Measurements from ENCODE around the gene ATP8B1.

ATP8B1 gene

GRCh38 chr18:57819119-57819518 is 16.0 kb upstream of the ATP8B1 start:
- Histone ChIP-seq H3K4me2 (ENCODE audit: low read length) (no peak overlapping the region), H3K27ac (ENCODE audit: low read depth, low read length) (no peak overlapping the region), H2BK15ac (replicated peaks; ENCODE audit: low read depth) (no peak overlapping the region), H4K5ac (ENCODE audit: low read length) (no peak overlapping the region), H2AK5ac (ENCODE audit: low read length) (no peak overlapping the region), H3K36me3 (ENCODE audit: control insufficient read depth, insufficient read depth, low read length) (no peaks in the 10 kb centered on the region), H3K79me1 (ENCODE audit: low read length) (no peaks in the 10 kb centered on the region), H3K4me3 (ENCODE audit: low read length) (no peak overlapping the region), H3K9ac (ENCODE audit: low read length) (no peak overlapping the region), H4K8ac (ENCODE audit: low read depth, low read length) (no peak overlapping the region), H3K79me2 (ENCODE audit: control insufficient read depth, insufficient read depth, low read length) (no peaks in the 10 kb centered on the region), H3K23ac (ENCODE audit: low read length) (no peak overlapping the region), H2BK120ac (ENCODE audit: low read depth, low read length) (no peak overlapping the region), H3K27me3 (ENCODE audit: insufficient read depth, low read length, poor library complexity) (no peaks in the 10 kb centered on the region), H3K4ac (ENCODE audit: low read depth, low read length) (no peak overlapping the region), H3K18ac (ENCODE audit: low read length) (no peak overlapping the region), H3K4me1 (ENCODE audit: control insufficient read depth, low read depth, low read length) (no peaks in the 10 kb centered on the region), H3K56ac (ENCODE audit: low read length) (no peak overlapping the region), H2BK5ac (ENCODE audit: low read length) (no peak overlapping the region)
- DNase-seq = no peak
- no CpG with 5 or more reads among the region's 3 CpGs for WGBS (ENCODE audit: extremely low coverage, insufficient coverage, low lambda C conversion rate)

DNA sequence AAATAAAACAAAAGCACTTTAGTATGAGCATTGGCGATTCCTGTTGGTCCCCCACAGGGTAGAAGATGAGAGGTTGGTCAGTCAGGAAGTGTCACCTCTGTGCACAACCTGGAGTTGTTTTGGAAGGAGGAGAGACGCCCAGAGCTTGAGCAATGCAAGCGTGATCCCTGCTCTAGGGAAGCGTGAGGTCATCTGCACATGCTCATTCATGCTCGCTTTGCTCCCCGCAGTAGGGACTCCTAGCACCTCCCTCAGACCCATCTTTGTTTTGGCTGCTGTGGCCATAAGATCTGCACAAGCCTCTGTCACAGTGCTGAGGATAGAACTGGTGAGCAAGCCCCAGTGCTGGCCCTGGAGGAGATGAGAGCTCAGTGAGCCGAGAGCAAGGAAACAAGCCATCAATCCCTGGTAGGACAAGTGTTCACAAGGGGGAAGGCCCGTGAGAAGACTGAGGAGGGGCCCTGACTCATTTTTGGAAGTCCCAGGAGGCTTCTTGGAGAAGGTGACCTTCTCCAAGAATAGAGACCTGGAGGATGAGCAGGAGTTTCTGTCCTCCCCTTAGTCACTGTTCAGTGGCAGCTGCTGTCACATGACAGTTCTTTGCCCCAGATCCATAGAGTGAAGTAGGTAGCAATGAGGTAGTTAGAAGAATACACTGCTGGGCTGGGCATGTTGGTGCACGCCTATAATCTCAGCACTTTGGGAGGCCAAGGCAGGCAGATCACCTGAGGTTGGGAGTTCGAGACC is 13.3 kb upstream of the ATP8B1 start:
- Histone ChIP-seq H3K4me1 (ENCODE audit: control insufficient read depth, low read depth, low read length) (no peaks in the 10 kb centered on the region), H3K9ac (ENCODE audit: low read length) (no peak overlapping the region), H3K79me1 (ENCODE audit: low read length) (no peaks in the 10 kb centered on the region), H3K18ac (ENCODE audit: low read length) (no peak overlapping the region), H3K23ac (ENCODE audit: low read length) (no peak overlapping the region), H3K56ac (ENCODE audit: low read length) (no peak overlapping the region), H3K4me2 (ENCODE audit: low read length) (no peak overlapping the region), H3K36me3 (ENCODE audit: control insufficient read depth, insufficient read depth, low read length) (no peaks in the 10 kb centered on the region), H3K27ac (ENCODE audit: low read depth, low read length) (no peak overlapping the region), H3K27me3 (ENCODE audit: insufficient read depth, low read length, poor library complexity) (no peaks in the 10 kb centered on the region), H2BK15ac (replicated peaks; ENCODE audit: low read depth) (no peak overlapping the region), H3K79me2 (ENCODE audit: control insufficient read depth, insufficient read depth, low read length) (no peaks in the 10 kb centered on the region), H3K4me3 (ENCODE audit: low read length) (no peak overlapping the region), H4K5ac (ENCODE audit: low read length) (no peak overlapping the region), H2BK5ac (ENCODE audit: low read length) (no peak overlapping the region), H3K4ac (ENCODE audit: low read depth, low read length) (no peak overlapping the region), H4K8ac (ENCODE audit: low read depth, low read length) (no peak overlapping the region), H2AK5ac (ENCODE audit: low read length) (no peak overlapping the region), H2BK120ac (ENCODE audit: low read depth, low read length) (no peak overlapping the region)
- no peak for DNase-seq
- WGBS (ENCODE audit: extremely low coverage, insufficient coverage, low lambda C conversion rate) = no CpG with 5 or more reads among the region's 10 CpGs

DNA sequence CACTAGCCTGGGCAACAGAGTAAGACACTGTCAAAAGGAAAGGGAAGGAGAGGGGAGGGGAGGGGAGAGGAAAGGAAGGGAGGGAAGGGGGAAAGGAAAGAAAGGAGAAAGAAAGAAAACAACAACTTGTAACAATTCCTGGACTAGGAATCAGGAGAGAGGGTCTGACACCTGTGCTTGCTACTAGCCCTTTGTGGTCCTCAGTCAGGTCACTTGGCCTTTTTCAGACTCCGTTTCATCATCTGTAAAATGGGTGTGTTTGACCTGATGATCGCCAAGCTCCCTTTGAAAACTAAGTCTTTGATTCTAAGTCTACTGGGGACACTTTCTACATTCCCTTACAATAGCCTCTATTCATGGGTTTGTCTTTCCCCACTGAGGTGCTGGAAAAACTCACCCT is 11.4 kb upstream of the ATP8B1 start:
- H3K27ac ChIP-seq (ENCODE audit: low read depth, low read length) = no peak overlapping the region
- H2BK5ac ChIP-seq (ENCODE audit: low read length) = no peak overlapping the region
- H4K5ac ChIP-seq (ENCODE audit: low read length) = no peak overlapping the region
- no peak overlapping the region for H2BK120ac ChIP-seq (ENCODE audit: low read depth, low read length)
- no CpG with 5 or more reads among the region's 2 CpGs for WGBS (ENCODE audit: extremely low coverage, insufficient coverage, low lambda C conversion rate)
- H3K18ac ChIP-seq (ENCODE audit: low read length) = no peak overlapping the region
- H3K4me2 ChIP-seq (ENCODE audit: low read length) = no peak overlapping the region
- H3K4me1 ChIP-seq (ENCODE audit: control insufficient read depth, low read depth, low read length) = no peaks in the 10 kb centered on the region
- H2AK5ac ChIP-seq (ENCODE audit: low read length) = no peak overlapping the region
- H3K36me3 ChIP-seq (ENCODE audit: control insufficient read depth, insufficient read depth, low read length) = no peaks in the 10 kb centered on the region
- no peak overlapping the region for H3K56ac ChIP-seq (ENCODE audit: low read length)
- H4K8ac ChIP-seq (ENCODE audit: low read depth, low read length) = no peak overlapping the region
- no peaks in the 10 kb centered on the region for H3K27me3 ChIP-seq (ENCODE audit: insufficient read depth, low read length, poor library complexity)
- no peak overlapping the region for H3K9ac ChIP-seq (ENCODE audit: low read length)
- no peak overlapping the region for H3K4ac ChIP-seq (ENCODE audit: low read depth, low read length)
- H3K79me2 ChIP-seq (ENCODE audit: control insufficient read depth, insufficient read depth, low read length) = no peaks in the 10 kb centered on the region
- H2BK15ac ChIP-seq (replicated peaks; ENCODE audit: low read depth) = no peak overlapping the region
- DNase-seq = no peak
- no peak overlapping the region for H3K4me3 ChIP-seq (ENCODE audit: low read length)
- no peaks in the 10 kb centered on the region for H3K79me1 ChIP-seq (ENCODE audit: low read length)
- H3K23ac ChIP-seq (ENCODE audit: low read length) = no peak overlapping the region

DNA sequence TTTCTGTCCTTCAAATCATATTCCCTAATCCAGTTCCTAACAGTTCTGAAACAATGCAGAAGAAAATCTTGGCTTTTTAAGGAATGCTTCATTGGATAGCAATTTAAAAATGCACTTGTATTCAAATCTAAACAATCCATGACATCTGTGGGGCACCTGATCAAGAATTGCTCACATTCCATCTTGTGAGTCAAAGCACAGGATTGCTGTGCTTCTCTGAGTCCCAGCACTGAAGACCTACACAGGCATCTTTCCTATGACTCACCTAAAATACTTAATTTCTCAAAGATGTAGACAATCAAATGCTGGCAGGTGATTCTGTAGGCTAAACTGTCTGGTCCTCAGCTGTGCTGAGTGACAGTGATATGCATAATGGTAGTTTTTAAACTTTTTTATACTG is 10.1 kb upstream of the ATP8B1 start:
- no peak overlapping the region for H4K5ac ChIP-seq (ENCODE audit: low read length)
- H3K27me3 ChIP-seq (ENCODE audit: insufficient read depth, low read length, poor library complexity) = no peaks in the 10 kb centered on the region
- H4K8ac ChIP-seq (ENCODE audit: low read depth, low read length) = no peak overlapping the region
- H3K4me1 ChIP-seq (ENCODE audit: control insufficient read depth, low read depth, low read length) = no peaks in the 10 kb centered on the region
- no peak overlapping the region for H3K18ac ChIP-seq (ENCODE audit: low read length)
- no peak overlapping the region for H3K4ac ChIP-seq (ENCODE audit: low read depth, low read length)
- H2BK5ac ChIP-seq (ENCODE audit: low read length) = no peak overlapping the region
- no peak overlapping the region for H2BK15ac ChIP-seq (replicated peaks; ENCODE audit: low read depth)
- peak; percentile 84 for DNase-seq
- no peaks in the 10 kb centered on the region for H3K79me2 ChIP-seq (ENCODE audit: control insufficient read depth, insufficient read depth, low read length)
- H3K56ac ChIP-seq (ENCODE audit: low read length) = no peak overlapping the region
- H2BK120ac ChIP-seq (ENCODE audit: low read depth, low read length) = no peak overlapping the region
- no peak overlapping the region for H3K9ac ChIP-seq (ENCODE audit: low read length)
- H3K23ac ChIP-seq (ENCODE audit: low read length) = no peak overlapping the region
- no peak overlapping the region for H3K27ac ChIP-seq (ENCODE audit: low read depth, low read length)
- no peaks in the 10 kb centered on the region for H3K79me1 ChIP-seq (ENCODE audit: low read length)
- no peak overlapping the region for H3K4me2 ChIP-seq (ENCODE audit: low read length)
- H3K4me3 ChIP-seq (ENCODE audit: low read length) = no peak overlapping the region
- no peak overlapping the region for H2AK5ac ChIP-seq (ENCODE audit: low read length)
- H3K36me3 ChIP-seq (ENCODE audit: control insufficient read depth, insufficient read depth, low read length) = no peaks in the 10 kb centered on the region

GRCh38 chr18:57812126-57812477 is 9.0 kb upstream of the ATP8B1 start:
- Histone ChIP-seq H3K4me1 (ENCODE audit: control insufficient read depth, low read depth, low read length) (no peaks in the 10 kb centered on the region), H2BK15ac (replicated peaks; ENCODE audit: low read depth) (no peak overlapping the region), H3K79me1 (ENCODE audit: low read length) (no peaks in the 10 kb centered on the region), H3K23ac (ENCODE audit: low read length) (no peak overlapping the region), H4K8ac (ENCODE audit: low read depth, low read length) (no peak overlapping the region), H3K9ac (ENCODE audit: low read length) (no peak overlapping the region), H2BK120ac (ENCODE audit: low read depth, low read length) (no peak overlapping the region), H2AK5ac (ENCODE audit: low read length) (no peak overlapping the region), H3K36me3 (ENCODE audit: control insufficient read depth, insufficient read depth, low read length) (no peaks in the 10 kb centered on the region), H4K5ac (ENCODE audit: low read length) (no peak overlapping the region), H3K27ac (ENCODE audit: low read depth, low read length) (no peak overlapping the region), H3K27me3 (ENCODE audit: insufficient read depth, low read length, poor library complexity) (no peaks in the 10 kb centered on the region), H3K56ac (ENCODE audit: low read length) (no peak overlapping the region), H2BK5ac (ENCODE audit: low read length) (no peak overlapping the region), H3K4me3 (ENCODE audit: low read length) (no peak overlapping the region), H3K18ac (ENCODE audit: low read length) (no peak overlapping the region), H3K4ac (ENCODE audit: low read depth, low read length) (no peak overlapping the region), H3K79me2 (ENCODE audit: control insufficient read depth, insufficient read depth, low read length) (no peaks in the 10 kb centered on the region), H3K4me2 (ENCODE audit: low read length) (no peak overlapping the region)
- no peak for DNase-seq

DNA sequence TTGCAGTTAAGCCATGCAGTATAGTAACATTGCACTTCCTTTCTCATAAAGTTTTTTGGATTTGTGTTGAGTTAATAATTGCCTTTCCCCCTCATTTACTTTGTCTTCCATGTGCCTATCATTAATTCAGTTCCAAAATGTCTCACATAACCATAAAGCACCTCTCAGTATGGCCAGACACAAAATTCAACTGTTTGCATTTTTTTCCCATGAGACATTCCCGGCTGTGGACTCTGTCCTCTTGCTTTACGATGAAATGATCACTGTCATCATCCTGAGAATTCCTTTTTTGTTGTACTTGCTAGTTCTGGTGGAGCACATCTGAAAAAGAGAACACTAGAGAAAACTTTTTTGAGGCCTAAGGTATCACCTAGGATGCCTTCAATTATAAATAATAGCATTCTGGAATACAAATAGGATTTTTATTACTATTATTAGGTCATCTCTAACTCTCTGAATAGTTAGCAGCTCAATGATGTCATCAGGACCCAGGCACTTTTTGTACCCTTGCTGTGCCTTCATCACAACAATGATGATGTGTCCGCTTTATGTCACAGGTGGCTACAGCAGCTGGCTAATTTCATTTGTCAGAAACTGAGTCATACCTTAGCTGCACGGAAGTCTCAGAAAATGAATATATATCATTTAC is 8.5 kb upstream of the ATP8B1 start:
- Histone ChIP-seq H3K79me2 (ENCODE audit: control insufficient read depth, insufficient read depth, low read length) (no peaks in the 10 kb centered on the region), H4K5ac (ENCODE audit: low read length) (no peak overlapping the region), H3K4me1 (ENCODE audit: control insufficient read depth, low read depth, low read length) (no peaks in the 10 kb centered on the region), H3K79me1 (ENCODE audit: low read length) (no peaks in the 10 kb centered on the region), H3K56ac (ENCODE audit: low read length) (no peak overlapping the region), H2BK15ac (replicated peaks; ENCODE audit: low read depth) (no peak overlapping the region), H3K4me2 (ENCODE audit: low read length) (no peak overlapping the region), H4K8ac (ENCODE audit: low read depth, low read length) (no peak overlapping the region), H3K4ac (ENCODE audit: low read depth, low read length) (no peak overlapping the region), H2BK5ac (ENCODE audit: low read length) (no peak overlapping the region), H3K36me3 (ENCODE audit: control insufficient read depth, insufficient read depth, low read length) (no peaks in the 10 kb centered on the region), H3K27me3 (ENCODE audit: insufficient read depth, low read length, poor library complexity) (no peaks in the 10 kb centered on the region), H3K9ac (ENCODE audit: low read length) (no peak overlapping the region), H2AK5ac (ENCODE audit: low read length) (no peak overlapping the region), H3K4me3 (ENCODE audit: low read length) (no peak overlapping the region), H3K27ac (ENCODE audit: low read depth, low read length) (no peak overlapping the region), H3K23ac (ENCODE audit: low read length) (no peak overlapping the region), H2BK120ac (ENCODE audit: low read depth, low read length) (no peak overlapping the region), H3K18ac (ENCODE audit: low read length) (no peak overlapping the region)
- WGBS (ENCODE audit: extremely low coverage, insufficient coverage, low lambda C conversion rate) = no CpG with 5 or more reads among the region's 4 CpGs
- DNase-seq = no peak
